Measurements from ENCODE around the gene PTGES3. TPM values are rescaled to one million over a fixed set of nuclear protein-coding genes. Genes with fewer than 3 reads are reported as not detected.
A peak's percentile ranks its signal among the peaks of the same experiment; 100 is the strongest.

PTGES3 gene
- total and polyA plus RNA-seq, 12 donors, result 47.3 to 296 (median 94.4) TPM

DNA sequence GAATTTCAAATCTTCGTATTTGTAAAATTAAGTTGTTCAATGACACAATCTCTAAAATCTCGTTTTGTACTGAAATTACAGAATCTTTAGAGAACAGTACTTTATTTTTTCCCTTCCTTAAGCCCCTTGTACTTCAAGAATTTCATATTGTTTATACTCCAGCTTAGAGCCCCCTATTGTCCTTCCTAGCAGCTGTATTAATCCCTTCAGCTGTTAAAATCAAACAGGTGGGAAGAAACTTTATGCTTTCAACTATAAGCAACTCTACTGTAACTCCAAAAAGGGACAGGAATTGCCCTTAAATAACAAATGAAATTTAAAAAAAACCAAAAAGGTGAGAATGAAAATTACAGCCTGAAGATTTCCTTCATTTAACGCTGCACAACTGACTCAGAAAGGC, 35.3 kb upstream of the PTGES3 start:
- Histone ChIP-seq H3K4me3 (peak overlapping the region in 1 of 4 donors; percentile 64), H3K9me3 (replicated peaks in 1 of 3) (no peaks in the 10 kb centered on the region), H3K27me3 (no peaks in the 10 kb centered on the region), H3K36me3 (replicated peaks in 1 of 2) (peaks cover 0 to 17% of the 10 kb centered on the region in 2 donors), H3K4me1 (replicated peaks in 1 of 2) (peaks cover 33 to 48% of the 10 kb centered on the region in 2 donors), H3K27ac (peak overlapping the region in 3 of 5 donors; percentile 49 to 97 (median 87))
- intact Hi-C loops (cut with DNase I), result loop anchor here in 1 of 2 donors (10.0 kb wide), 1 partner anchor 79 kb away; the partner anchor contains the start of gene ATP5F1B
- WGBS, 4 donors, result 29 to 43% (median 35%) methylated on average over 3 of the region's 3 CpGs
- DNase-seq, result no peak
- TF ChIP-seq, protein P1, sequence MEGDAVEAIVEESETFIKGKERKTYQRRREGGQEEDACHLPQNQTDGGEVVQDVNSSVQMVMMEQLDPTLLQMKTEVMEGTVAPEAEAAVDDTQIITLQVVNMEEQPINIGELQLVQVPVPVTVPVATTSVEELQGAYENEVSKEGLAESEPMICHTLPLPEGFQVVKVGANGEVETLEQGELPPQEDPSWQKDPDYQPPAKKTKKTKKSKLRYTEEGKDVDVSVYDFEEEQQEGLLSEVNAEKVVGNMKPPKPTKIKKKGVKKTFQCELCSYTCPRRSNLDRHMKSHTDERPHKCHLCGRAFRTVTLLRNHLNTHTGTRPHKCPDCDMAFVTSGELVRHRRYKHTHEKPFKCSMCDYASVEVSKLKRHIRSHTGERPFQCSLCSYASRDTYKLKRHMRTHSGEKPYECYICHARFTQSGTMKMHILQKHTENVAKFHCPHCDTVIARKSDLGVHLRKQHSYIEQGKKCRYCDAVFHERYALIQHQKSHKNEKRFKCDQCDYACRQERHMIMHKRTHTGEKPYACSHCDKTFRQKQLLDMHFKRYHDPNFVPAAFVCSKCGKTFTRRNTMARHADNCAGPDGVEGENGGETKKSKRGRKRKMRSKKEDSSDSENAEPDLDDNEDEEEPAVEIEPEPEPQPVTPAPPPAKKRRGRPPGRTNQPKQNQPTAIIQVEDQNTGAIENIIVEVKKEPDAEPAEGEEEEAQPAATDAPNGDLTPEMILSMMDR (IDR thresholded peaks at IDR 0.05), result no peak
- TF ChIP-seq POLR2A (IDR thresholded peaks at IDR 0.05), result no peak

DNA sequence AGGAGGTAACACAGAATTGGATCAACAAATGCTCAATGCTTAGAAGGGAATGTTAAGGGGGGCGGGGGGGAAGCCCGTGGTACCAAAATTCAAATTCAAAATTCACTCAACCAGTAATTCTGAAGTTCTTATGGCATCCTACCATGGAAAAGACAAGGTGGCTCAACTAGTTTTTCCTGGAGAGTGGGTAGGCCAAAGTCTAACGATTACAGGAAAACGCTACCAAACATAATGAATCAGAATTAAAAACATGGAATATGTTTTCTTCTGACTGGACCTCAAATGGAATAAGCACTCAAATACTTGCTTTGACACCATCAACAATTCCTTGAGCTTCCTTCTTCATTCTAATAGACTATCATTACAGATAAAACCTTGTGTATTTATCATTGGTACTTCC, 34.7 kb upstream of the PTGES3 start:
- Histone ChIP-seq H3K4me1 (replicated peaks in 1 of 2) (peaks cover 33 to 48% of the 10 kb centered on the region in 2 donors), H3K27me3 (no peaks in the 10 kb centered on the region), H3K4me3 (peak overlapping the region in 1 of 4 donors; percentile 64), H3K27ac (peak overlapping the region in 3 of 5 donors; percentile 49 to 97 (median 87)), H3K9me3 (replicated peaks in 1 of 3) (no peaks in the 10 kb centered on the region), H3K36me3 (replicated peaks in 1 of 2) (peaks cover 0 to 17% of the 10 kb centered on the region in 2 donors)
- WGBS, 4 donors, result 44 to 65% (median 52%) methylated on average over 4 of the region's 4 CpGs
- intact Hi-C loops (cut with DNase I), result loop anchor here in 1 of 2 donors (10.0 kb wide), 1 partner anchor 78 kb away; the partner anchor contains the start of gene ATP5F1B
- no peak for DNase-seq
- no peak for TF ChIP-seq POLR2A (IDR thresholded peaks at IDR 0.05)
- TF ChIP-seq, protein P1 (IDR thresholded peaks at IDR 0.05), result no peak

DNA sequence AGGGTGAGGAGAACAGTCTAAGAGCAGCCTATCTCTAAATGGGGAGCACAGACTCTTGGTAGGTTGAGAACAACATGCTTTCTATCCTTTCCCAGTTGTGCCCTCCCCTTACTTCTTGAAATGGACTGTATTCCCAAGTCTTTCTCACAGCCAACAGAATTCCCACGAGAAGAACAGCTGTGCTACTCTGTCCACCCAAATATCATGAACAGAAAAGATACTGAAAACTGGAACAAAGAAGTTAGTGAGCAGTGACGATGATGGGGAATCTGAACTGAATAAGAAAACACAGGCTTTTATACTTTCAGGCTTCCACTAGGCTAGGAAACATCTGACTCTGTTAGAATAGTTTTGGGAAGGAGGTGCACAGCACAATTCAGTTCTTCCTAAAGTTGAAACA, 33.6 kb upstream of the PTGES3 start:
- peak overlapping the region in 1 of 4 donors; percentile 64 for H3K4me3 ChIP-seq
- TF ChIP-seq, protein P1 (IDR thresholded peaks at IDR 0.05), result no peak
- TF ChIP-seq POLR2A (IDR thresholded peaks at IDR 0.05), result no peak
- no peaks in the 10 kb centered on the region for H3K27me3 ChIP-seq
- H3K4me1 ChIP-seq (replicated peaks in 1 of 2), result peaks cover 33 to 48% of the 10 kb centered on the region in 2 donors
- intact Hi-C loops (cut with DNase I), result loop anchor here in 1 of 2 donors (10.0 kb wide), 1 partner anchor 77 kb away; the partner anchor contains the start of gene ATP5F1B
- H3K9me3 ChIP-seq (replicated peaks in 1 of 3), result no peaks in the 10 kb centered on the region
- 18 to 32% (median 22%) methylated on average over 2 of the region's 2 CpGs for WGBS, 4 donors
- peak overlapping the region in 2 of 5 donors; percentile 52 to 97 for H3K27ac ChIP-seq
- H3K36me3 ChIP-seq (replicated peaks in 1 of 2), result peaks cover 0 to 17% of the 10 kb centered on the region in 2 donors
- no peak for DNase-seq

DNA sequence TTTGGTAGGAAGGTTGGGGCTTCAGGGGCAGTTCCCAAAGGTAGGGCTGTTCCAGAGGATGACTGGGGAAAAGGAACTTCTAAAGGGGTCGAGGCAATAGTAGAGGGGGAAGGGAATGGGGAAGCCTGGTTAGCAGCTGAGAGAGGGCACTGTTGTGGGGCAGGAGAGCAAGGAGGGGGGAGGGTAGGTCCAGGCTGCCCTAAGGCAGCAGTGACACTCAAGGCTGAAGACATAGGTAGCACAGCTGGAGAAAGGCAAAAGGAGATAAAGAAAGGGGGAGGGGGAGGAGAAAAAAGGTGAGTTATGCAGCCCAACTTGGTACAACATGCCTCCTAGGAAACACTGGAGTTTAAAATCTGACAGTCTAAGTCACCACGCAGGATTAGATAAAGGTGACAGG, 33.1 kb upstream of the PTGES3 start:
- Histone ChIP-seq H3K4me1 (replicated peaks in 1 of 2) (peaks cover 33 to 50% of the 10 kb centered on the region in 2 donors), H3K27me3 (no peaks in the 10 kb centered on the region), H3K4me3 (peak overlapping the region in 1 of 4 donors; percentile 64), H3K9me3 (replicated peaks in 1 of 3) (no peaks in the 10 kb centered on the region), H3K27ac (peak overlapping the region in 2 of 5 donors; percentile 52 to 97), H3K36me3 (replicated peaks in 1 of 2) (peaks cover 0 to 18% of the 10 kb centered on the region in 2 donors)
- no peak for DNase-seq
- 41 to 69% (median 48%) methylated on average over 2 of the region's 2 CpGs for whole genome bisulfite sequencing, 4 donors
- intact Hi-C loops (cut with DNase I), result loop anchor here in 1 of 2 donors (10.0 kb wide), 1 partner anchor 76 kb away; the partner anchor contains the start of gene ATP5F1B
- TF ChIP-seq POLR2A (IDR thresholded peaks at IDR 0.05), result no peak
- TF ChIP-seq, protein P1 (IDR thresholded peaks at IDR 0.05), result no peak
